ENCODE data around the gene MDM1. TPM values are rescaled to one million over a fixed set of nuclear protein-coding genes. Genes with fewer than 3 reads are reported as not detected.

The MDM1 gene
- polyA plus RNA-seq, 4 donors = 2.9 to 12.8 (median 4.6) TPM

DNA sequence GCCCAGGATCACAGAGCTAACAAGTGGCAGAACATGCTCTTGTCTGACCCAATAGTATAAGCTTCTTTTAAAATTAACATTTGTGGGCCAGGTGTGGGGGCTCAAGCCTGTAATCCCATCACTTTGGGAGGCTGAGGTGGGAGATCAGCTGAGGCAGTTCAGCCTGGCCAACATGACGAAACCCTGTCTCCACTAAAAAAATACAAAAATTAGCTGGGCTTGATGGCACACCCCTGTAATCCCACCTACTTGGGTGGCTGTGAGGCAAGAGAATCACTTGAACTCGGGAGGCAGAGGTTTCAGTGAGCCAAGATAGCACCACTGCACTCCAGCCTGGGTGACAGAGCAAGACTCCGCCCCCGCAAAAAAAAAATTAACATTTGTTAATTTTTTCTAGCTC lies 45.8 kb downstream of the MDM1 start:
- WGBS, 3 donors = 82 to 86% (median 84%) methylated on average over 4 of the region's 4 CpGs
- Histone ChIP-seq H3K9me3 (ENCODE audit: control insufficient read depth in 2 of 2, insufficient read depth in 1 of 2, low read depth in 1 of 2, low read length in 1 of 2) (no peaks in the 10 kb centered on the region), H3K4me1 (ENCODE audit: control insufficient read depth in 3 of 3, insufficient read depth in 2 of 3, low read depth in 1 of 3, low read length in 2 of 3) (no peaks in the 10 kb centered on the region), H3K27me3 (ENCODE audit: control insufficient read depth in 3 of 3, insufficient read depth in 3 of 3, low read length in 3 of 3) (no peaks in the 10 kb centered on the region), H3K4me3 (ENCODE audit: low read depth in 1 of 3, low read length in 3 of 3) (no peak overlapping the region), H3K36me3 (ENCODE audit: control insufficient read depth in 3 of 3, insufficient read depth in 2 of 3, low read depth in 1 of 3, low read length in 3 of 3) (no peaks in the 10 kb centered on the region), H3K27ac (ENCODE audit: low read depth in 1 of 3, low read length in 2 of 3) (no peak overlapping the region)
- FAIRE-seq = no peak
- no peak for DNase-seq

- FAIRE-seq = no peak
- no peaks in the 10 kb centered on the region for H3K9me3 ChIP-seq (ENCODE audit: control insufficient read depth in 2 of 2, insufficient read depth in 1 of 2, low read depth in 1 of 2, low read length in 1 of 2)
- WGBS, 3 donors = 83 to 86% (median 85%) methylated on average over 3 of the region's 3 CpGs
- no peaks in the 10 kb centered on the region for H3K27me3 ChIP-seq (ENCODE audit: control insufficient read depth in 3 of 3, insufficient read depth in 3 of 3, low read length in 3 of 3)
- H3K27ac ChIP-seq (ENCODE audit: low read depth in 1 of 3, low read length in 2 of 3) = no peak overlapping the region
- no peak overlapping the region for H3K4me3 ChIP-seq (ENCODE audit: low read depth in 1 of 3, low read length in 3 of 3)
- DNase-seq = no peak
- no peaks in the 10 kb centered on the region for H3K36me3 ChIP-seq (ENCODE audit: control insufficient read depth in 3 of 3, insufficient read depth in 2 of 3, low read depth in 1 of 3, low read length in 3 of 3)
- H3K4me1 ChIP-seq (ENCODE audit: control insufficient read depth in 3 of 3, insufficient read depth in 2 of 3, low read depth in 1 of 3, low read length in 2 of 3) = no peaks in the 10 kb centered on the region
Measured at GRCh38 chr12:68285541-68285940, 46.6 kb downstream of the MDM1 start.

- 92 to 95% (median 93%) methylated on average over 4 of the region's 4 CpGs for WGBS, 3 donors
- FAIRE-seq (no peak), DNase-seq (no peak)
- no peak overlapping the region for H3K27ac ChIP-seq (ENCODE audit: low read depth in 1 of 3, low read length in 2 of 3)
- no peaks in the 10 kb centered on the region for H3K27me3 ChIP-seq (ENCODE audit: control insufficient read depth in 3 of 3, insufficient read depth in 3 of 3, low read length in 3 of 3)
- no peaks in the 10 kb centered on the region for H3K36me3 ChIP-seq (ENCODE audit: control insufficient read depth in 3 of 3, insufficient read depth in 2 of 3, low read depth in 1 of 3, low read length in 3 of 3)
- H3K4me3 ChIP-seq (ENCODE audit: low read depth in 1 of 3, low read length in 3 of 3) = no peak overlapping the region
- no peaks in the 10 kb centered on the region for H3K4me1 ChIP-seq (ENCODE audit: control insufficient read depth in 3 of 3, insufficient read depth in 2 of 3, low read depth in 1 of 3, low read length in 2 of 3)
- H3K9me3 ChIP-seq (ENCODE audit: control insufficient read depth in 2 of 2, insufficient read depth in 1 of 2, low read depth in 1 of 2, low read length in 1 of 2) = no peaks in the 10 kb centered on the region
Measured at GRCh38 chr12:68281322-68282077, 50.7 kb downstream of the MDM1 start.

DNA sequence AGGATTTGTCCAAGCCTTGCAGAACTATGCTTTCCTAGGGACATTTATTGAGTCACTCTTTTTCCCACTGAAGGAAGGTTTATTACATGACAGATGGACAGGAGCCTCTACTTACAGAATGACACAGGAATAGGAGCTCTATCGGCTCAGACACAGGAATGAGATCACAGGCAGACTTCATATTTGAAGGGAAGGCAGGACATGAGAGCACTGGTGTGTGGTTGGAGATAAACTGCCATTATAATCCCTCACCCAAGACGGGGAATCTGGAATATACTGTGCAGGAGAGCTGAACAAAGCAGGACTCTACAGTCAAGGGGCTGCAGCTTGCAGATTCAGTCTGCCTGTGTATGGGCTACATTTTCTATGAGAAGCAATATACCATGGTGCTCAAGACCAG lies 51.9 kb downstream of the MDM1 start:
- no peak overlapping the region for H3K27ac ChIP-seq (ENCODE audit: low read depth in 1 of 3, low read length in 2 of 3)
- DNase-seq (no peak), FAIRE-seq (no peak)
- H3K9me3 ChIP-seq (ENCODE audit: control insufficient read depth in 2 of 2, insufficient read depth in 1 of 2, low read depth in 1 of 2, low read length in 1 of 2) = no peaks in the 10 kb centered on the region
- H3K36me3 ChIP-seq (ENCODE audit: control insufficient read depth in 3 of 3, insufficient read depth in 2 of 3, low read depth in 1 of 3, low read length in 3 of 3) = no peaks in the 10 kb centered on the region
- 86 to 98% (median 88%) methylated on average over 2 of the region's 2 CpGs for WGBS, 3 donors
- H3K4me1 ChIP-seq (ENCODE audit: control insufficient read depth in 3 of 3, insufficient read depth in 2 of 3, low read depth in 1 of 3, low read length in 2 of 3) = no peaks in the 10 kb centered on the region
- H3K27me3 ChIP-seq (ENCODE audit: control insufficient read depth in 3 of 3, insufficient read depth in 3 of 3, low read length in 3 of 3) = no peaks in the 10 kb centered on the region
- H3K4me3 ChIP-seq (ENCODE audit: low read depth in 1 of 3, low read length in 3 of 3) = no peak overlapping the region

DNA sequence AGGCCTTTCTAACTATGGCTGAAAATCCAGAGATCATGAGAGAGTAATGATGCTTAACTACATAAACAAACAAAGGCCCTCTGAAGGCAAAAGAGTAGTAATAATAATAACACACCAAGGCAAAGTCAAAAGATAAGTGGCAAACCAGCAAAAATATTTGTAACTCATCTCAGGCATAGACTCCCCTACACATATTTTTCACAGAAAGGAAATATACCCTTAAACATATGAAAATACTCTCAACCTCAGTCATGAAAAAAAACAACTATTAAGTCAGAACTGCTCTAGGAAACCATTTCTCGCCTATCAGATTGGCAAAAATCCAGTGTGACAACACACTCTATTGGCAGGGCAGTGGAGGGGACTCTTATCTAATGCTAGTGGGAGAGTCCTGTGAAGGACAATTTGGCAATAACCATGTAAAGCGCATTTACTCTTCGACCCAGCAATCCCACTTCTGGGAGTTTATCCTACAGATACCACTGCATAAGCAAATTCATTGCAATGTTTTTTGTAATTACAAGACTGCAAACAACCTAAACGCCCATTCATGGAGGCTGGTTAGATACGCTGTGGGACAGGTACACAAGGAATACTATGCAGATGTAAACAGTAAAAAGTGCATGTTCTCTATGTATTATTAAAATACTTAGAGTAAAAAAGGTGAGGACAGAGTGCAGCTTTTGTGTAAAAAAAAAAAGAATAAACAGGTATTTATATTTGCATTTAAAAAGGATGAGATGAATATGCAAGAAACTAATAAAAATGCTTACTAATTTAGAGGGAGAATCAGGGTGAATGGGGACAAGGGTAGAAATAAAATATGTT lies 52.7 kb downstream of the MDM1 start:
- H3K9me3 ChIP-seq (ENCODE audit: control insufficient read depth in 2 of 2, insufficient read depth in 1 of 2, low read depth in 1 of 2, low read length in 1 of 2) = no peaks in the 10 kb centered on the region
- DNase-seq (peak in 1 of 2 donors; percentile 7), FAIRE-seq (no peak)
- WGBS, 3 donors = 49 to 58% (median 53%) methylated on average over 5 of the region's 5 CpGs
- no peaks in the 10 kb centered on the region for H3K4me1 ChIP-seq (ENCODE audit: control insufficient read depth in 3 of 3, insufficient read depth in 2 of 3, low read depth in 1 of 3, low read length in 2 of 3)
- no peak overlapping the region for H3K27ac ChIP-seq (ENCODE audit: low read depth in 1 of 3, low read length in 2 of 3)
- H3K36me3 ChIP-seq (ENCODE audit: control insufficient read depth in 3 of 3, insufficient read depth in 2 of 3, low read depth in 1 of 3, low read length in 3 of 3) = no peaks in the 10 kb centered on the region
- no peaks in the 10 kb centered on the region for H3K27me3 ChIP-seq (ENCODE audit: control insufficient read depth in 3 of 3, insufficient read depth in 3 of 3, low read length in 3 of 3)
- H3K4me3 ChIP-seq (ENCODE audit: low read depth in 1 of 3, low read length in 3 of 3) = no peak overlapping the region

GRCh38 chr12:68276402-68276930 lies 55.7 kb downstream of the MDM1 start:
- no peak for FAIRE-seq
- WGBS, 3 donors = 80 to 87% (median 85%) methylated on average over 6 of the region's 6 CpGs
- Histone ChIP-seq H3K36me3 (ENCODE audit: control insufficient read depth in 3 of 3, insufficient read depth in 2 of 3, low read depth in 1 of 3, low read length in 3 of 3) (no peaks in the 10 kb centered on the region), H3K27me3 (ENCODE audit: control insufficient read depth in 3 of 3, insufficient read depth in 3 of 3, low read length in 3 of 3) (no peaks in the 10 kb centered on the region), H3K4me1 (ENCODE audit: control insufficient read depth in 3 of 3, insufficient read depth in 2 of 3, low read depth in 1 of 3, low read length in 2 of 3) (no peaks in the 10 kb centered on the region), H3K27ac (ENCODE audit: low read depth in 1 of 3, low read length in 2 of 3) (no peak overlapping the region), H3K9me3 (ENCODE audit: control insufficient read depth in 2 of 2, insufficient read depth in 1 of 2, low read depth in 1 of 2, low read length in 1 of 2) (no peaks in the 10 kb centered on the region), H3K4me3 (ENCODE audit: low read depth in 1 of 3, low read length in 3 of 3) (no peak overlapping the region)
- DNase-seq = no peak

- Histone ChIP-seq H3K27ac (ENCODE audit: low read depth in 1 of 3, low read length in 2 of 3) (no peak overlapping the region), H3K4me1 (ENCODE audit: control insufficient read depth in 3 of 3, insufficient read depth in 2 of 3, low read depth in 1 of 3, low read length in 2 of 3) (no peaks in the 10 kb centered on the region), H3K27me3 (ENCODE audit: control insufficient read depth in 3 of 3, insufficient read depth in 3 of 3, low read length in 3 of 3) (no peaks in the 10 kb centered on the region), H3K4me3 (ENCODE audit: low read depth in 1 of 3, low read length in 3 of 3) (no peak overlapping the region), H3K36me3 (ENCODE audit: control insufficient read depth in 3 of 3, insufficient read depth in 2 of 3, low read depth in 1 of 3, low read length in 3 of 3) (no peaks in the 10 kb centered on the region), H3K9me3 (ENCODE audit: control insufficient read depth in 2 of 2, insufficient read depth in 1 of 2, low read depth in 1 of 2, low read length in 1 of 2) (no peaks in the 10 kb centered on the region)
- no peak for DNase-seq
- no peak for FAIRE-seq
Measured at GRCh38 chr12:68272732-68273131, 59.4 kb downstream of the MDM1 start.

GRCh38 chr12:68271346-68271745 lies 60.8 kb downstream of the MDM1 start:
- DNase-seq = no peak
- no peak for FAIRE-seq
- no peaks in the 10 kb centered on the region for H3K36me3 ChIP-seq (ENCODE audit: control insufficient read depth in 3 of 3, insufficient read depth in 2 of 3, low read depth in 1 of 3, low read length in 3 of 3)
- H3K27ac ChIP-seq (ENCODE audit: low read depth in 1 of 3, low read length in 2 of 3) = no peak overlapping the region
- no peaks in the 10 kb centered on the region for H3K4me1 ChIP-seq (ENCODE audit: control insufficient read depth in 3 of 3, insufficient read depth in 2 of 3, low read depth in 1 of 3, low read length in 2 of 3)
- 44 to 64% (median 56%) methylated on average over 8 of the region's 8 CpGs for WGBS, 3 donors
- H3K9me3 ChIP-seq (ENCODE audit: control insufficient read depth in 2 of 2, insufficient read depth in 1 of 2, low read depth in 1 of 2, low read length in 1 of 2) = no peaks in the 10 kb centered on the region
- no peak overlapping the region for H3K4me3 ChIP-seq (ENCODE audit: low read depth in 1 of 3, low read length in 3 of 3)
- H3K27me3 ChIP-seq (ENCODE audit: control insufficient read depth in 3 of 3, insufficient read depth in 3 of 3, low read length in 3 of 3) = no peaks in the 10 kb centered on the region

Data from small intestine (tissue), 7 donors.